Mucosa of gallbladder (tissue), 1 donor: ENCODE data around the gene DAPK2. TPM values are rescaled to one million over a fixed set of nuclear protein-coding genes. Genes with fewer than 3 reads are reported as not detected.
"Not testable (repeated sequence)": the region's sequence is repeated elsewhere in the genome, so short reads cannot be mapped to it uniquely, and the experiment has no call there.

ENCODE experiments used
- DNase-seq: peaks from one replicate; pipeline ENCODE4 v3.0.0-alpha.2; 2020; ENCODE audit warnings: low spot score
- total RNA-seq: library from RNA; stranded (reverse); gene quantifications from one replicate; pipeline ENCODE4 v1.2.1, GENCODE V29; 2021
- donor health status: DM: no; HTN: no; CAD: no.

DAPK2 gene
- total RNA-seq, 1 donor from 2014 or later = 5.6 TPM

DNA sequence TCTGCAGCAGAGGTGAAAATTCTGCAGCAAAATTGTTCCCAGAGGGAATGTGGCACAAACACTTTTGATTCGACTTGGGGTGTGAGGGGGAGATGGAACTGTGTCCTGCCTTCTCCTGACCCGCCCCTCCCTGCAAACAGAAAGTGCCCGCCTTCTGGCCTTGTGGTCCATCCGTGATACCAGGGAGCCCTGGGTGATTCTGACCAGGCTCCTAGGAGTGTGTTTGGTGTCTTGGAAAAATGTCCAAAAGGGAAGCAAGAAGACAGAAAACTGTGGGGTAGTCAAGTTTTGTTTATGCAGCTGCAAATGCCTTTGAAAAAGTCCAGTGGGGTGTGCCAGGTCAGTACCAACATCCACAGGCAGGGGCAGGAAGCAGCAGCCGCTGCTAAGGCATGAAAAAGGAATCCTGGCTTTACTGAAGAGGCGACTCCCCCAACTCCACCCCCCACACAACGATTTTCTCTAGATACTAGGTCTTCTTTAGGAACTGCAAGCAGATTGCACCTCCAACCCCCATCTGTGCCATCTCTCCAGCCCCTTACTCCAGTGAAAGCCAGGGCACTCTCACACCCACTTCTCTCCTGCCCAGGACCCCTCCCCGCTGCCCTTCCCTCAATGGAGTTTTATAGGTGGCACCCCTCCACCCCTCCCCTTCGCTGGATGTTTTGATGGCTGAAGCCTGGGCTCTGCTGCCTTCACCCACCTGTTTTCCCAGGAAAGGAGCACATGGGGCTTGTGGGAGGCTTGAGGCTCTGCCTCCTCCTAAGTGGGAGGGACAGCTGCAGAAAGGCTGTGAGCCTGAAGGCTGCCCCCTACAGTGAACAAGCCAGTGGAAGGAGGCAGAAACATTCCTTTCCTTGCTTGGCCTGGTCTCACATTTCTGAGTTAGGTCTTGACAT, 130.2 kb downstream of the DAPK2 start:
- DNase-seq = no peak

DNA sequence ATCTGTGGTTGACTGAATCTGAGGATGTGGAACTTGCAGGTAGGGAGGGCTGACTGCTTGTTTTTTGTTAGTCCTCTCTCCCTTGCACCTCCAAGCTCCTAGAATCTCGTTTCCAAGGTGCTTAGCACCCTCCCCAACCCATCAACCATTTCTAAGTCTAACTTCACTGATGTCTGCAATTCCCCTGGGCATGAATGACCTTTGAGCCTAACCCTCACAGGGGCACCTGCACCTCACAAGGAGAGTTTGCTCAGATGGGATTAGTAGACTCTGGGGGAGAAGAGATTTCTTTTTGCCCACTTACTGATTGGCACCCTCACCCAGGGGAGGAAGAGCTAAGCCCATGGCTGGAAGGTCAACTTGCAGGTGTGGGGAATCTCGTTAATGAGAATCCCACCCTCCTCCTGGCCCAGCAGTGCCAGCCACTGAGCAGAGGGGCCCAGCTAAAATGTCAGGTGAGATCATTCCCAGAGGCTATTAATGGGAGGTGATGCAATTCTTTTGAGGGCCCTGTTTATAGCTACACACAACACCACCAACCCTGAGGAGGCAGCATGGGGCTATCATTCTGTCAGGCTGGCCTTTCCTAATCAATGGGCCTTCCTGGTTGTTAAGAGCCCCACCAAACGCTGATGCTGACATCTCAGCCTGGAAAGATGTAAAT, 130.9 kb downstream of the DAPK2 start:
- no peak for DNase-seq

DNA sequence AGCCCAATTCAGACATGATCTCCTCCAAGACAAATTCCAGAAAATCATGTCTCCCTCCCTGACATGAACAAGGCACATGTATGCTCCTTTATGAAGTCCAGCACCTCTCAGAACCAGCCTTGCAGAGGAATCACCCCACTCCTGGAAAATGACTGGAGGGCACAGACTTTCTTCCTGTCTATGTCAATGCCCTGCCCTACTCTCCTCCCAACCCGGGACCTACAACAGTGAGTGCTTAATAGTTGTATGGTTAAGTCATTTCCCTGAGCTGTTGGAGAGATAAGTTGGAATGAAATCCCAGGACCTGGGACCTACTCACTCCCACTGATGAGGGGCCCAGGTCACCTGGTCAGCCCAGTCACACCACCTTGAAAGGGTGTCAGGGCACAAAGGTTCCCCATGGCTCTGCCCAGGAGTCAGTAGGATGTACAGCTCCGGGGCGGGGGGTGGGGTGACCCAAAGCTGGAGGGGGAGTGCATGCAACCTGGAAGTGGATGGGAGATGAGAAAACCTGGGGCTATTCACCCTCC, 132.4 kb downstream of the DAPK2 start:
- no peak for DNase-seq

DNA sequence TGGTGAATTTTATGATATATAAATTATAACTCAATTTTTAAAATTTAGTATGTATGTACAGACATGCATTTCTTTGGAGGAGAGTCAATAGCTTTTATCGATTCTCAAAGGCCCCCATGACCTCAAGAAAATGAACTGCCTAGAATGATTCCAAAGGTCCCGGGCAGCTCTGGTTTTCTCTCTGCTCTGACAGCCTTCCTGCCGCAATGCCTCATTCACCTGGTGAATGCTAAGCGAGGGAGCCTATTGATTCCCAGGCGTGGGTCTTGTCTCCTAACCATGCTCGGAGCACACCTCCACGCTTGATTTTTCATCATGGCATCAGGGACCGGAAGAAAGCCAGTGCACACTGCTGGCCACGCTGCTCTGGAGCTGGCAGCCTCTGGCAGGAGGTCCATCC, 132.9 kb downstream of the DAPK2 start:
- no peak for DNase-seq

DNA sequence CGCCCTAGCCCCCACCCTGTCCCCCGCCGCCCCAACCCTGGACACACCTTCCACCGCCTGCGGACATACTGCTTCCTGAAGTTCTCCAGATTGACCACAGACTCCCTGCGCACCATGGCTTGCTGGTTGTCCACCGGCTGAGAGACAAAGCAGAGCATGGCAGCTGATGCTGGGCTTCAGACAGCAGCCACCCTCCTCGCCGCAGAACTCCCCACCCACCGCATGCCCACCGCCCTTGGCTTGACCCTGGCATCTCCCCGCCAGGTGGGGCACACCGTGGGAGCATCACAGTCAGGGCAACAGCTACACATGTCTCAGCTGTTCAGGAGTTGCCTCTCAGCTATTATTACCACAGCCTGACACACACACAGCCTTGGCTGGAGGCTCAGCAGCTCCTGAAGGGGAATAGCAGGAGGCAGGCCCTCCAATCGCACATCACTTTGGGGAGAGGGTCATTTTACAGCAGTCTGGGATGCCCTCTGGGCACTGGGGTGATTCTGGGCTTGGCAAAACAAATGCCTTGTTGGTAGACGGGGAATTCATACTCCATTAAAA, 134.1 kb downstream of the DAPK2 start:
- DNase-seq = no peak

DNA sequence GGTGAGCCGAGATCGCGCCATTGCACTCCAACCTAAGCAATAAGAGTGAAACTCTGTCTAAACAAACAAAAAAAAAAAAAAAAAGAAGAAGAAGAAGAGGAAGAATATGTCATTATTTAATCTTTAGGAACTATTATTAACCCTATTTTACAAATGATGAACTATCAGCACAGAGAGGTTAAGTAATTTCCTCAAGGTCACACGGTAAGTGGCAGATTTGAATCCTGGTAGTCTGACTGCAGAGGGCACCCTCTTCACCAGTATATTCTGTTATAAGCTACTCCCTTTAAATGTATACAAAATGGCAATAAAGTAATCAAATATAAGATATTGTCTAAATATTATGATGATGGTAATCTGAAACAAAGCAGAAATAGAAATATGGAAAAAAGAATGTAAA, 135.1 kb downstream of the DAPK2 start:
- no peak for DNase-seq

DNA sequence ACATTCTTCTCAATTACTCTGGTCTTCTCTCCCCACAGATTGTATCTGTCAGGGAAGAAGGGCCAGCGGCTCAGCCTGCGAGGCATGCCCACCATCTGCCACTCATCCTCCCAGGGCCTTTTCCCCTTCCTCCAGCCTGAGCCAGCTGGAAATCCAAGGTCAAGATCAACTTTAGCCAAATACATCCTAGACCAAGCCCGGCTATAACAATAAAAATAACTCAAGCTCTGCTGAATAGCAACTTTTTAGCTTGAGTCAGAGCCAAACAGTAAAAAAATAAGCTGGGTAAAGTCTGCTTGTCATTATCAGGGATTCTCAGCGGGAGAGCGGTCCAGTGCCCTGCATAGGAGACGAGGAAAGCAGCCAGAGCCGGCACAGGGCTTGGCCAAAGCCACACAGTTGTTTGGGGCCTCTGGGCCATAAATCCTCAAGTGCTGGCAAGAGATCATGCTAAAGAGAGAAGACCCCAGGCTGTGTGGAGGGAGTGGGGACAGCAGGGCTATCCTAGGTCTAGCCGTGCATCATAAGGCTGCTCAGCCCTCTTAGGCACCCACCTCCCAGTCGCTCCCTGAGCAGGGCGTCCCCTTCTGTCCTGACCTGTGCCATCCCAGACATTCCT, 136.4 kb downstream of the DAPK2 start:
- DNase-seq = peak; percentile 62

DNA sequence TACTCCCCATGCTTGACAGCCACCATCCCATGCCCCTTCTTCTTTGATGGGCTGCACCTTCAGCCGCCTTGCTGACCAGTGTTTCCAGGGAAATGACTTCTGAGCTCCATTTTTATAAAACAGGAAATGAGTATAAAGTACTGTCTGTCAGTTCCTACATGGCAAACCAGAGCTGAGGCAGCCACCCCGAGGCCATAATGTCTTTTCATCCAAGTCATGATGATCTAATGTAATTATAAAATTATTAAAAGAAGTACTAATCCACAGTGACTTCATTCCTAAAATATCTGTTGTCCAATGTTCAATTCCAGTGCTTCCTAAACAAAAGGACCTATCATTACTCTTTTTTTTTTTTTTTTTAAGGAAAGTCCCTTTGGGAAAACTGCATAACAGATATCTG, 137.3 kb downstream of the DAPK2 start:
- DNase-seq = no peak

DNA sequence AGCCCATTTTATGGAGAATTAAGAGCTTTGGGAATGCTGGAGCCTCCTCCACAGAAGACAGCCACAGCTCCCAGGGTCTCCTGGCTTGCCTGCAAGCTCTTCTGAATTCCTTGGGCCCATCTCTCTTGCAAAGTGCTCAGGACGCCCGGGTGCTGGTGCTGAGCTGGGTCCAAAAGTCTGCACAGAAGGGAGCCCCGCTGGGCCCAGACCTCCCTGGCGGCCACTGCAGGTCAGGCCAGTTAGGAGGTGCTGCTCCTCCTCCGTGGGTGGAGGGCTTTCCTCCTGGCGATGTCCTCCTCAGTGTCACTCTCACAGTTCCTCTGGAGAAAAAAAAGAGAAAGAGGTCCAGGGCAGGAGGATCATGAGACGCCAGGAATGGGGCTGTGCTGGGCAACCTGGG, 138.0 kb downstream of the DAPK2 start:
- DNase-seq = no peak

DNA sequence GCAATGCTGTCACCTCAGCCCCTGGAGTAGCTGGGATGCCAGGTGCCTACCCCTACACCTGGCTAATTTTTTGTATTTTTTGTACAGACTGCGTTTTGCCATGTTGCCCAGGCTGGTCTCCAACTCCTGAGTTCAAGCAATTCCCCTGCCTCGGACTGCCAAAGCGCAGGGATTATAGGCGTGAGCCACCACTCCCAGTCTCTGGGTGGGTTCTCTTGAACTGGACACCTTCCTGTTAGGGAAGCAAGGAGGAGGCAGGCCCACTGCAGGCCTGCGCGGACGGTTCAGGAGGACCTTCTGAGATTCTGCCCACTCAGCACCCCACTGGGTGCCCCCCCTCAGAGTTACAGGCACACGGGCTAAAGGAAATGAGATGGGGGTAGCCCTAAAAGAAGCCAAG, 138.8 kb downstream of the DAPK2 start:
- no peak for DNase-seq

DNA sequence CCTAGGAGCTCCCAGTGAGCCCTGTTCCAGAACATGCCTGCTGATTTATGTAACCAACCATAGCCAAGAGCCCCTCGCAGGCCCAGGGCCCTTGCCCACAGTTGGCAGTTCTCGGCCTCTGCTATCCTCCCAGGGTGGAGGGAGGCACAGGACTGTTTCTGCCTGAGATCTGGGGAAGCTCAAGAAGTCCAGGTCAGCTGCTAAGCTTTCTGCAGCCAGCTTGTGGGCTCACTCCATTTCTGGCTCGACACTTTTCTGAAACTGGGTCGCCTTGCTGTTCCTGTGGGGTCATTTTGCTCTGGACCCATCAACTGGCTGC, 140.1 kb downstream of the DAPK2 start:
- no peak for DNase-seq

DNA sequence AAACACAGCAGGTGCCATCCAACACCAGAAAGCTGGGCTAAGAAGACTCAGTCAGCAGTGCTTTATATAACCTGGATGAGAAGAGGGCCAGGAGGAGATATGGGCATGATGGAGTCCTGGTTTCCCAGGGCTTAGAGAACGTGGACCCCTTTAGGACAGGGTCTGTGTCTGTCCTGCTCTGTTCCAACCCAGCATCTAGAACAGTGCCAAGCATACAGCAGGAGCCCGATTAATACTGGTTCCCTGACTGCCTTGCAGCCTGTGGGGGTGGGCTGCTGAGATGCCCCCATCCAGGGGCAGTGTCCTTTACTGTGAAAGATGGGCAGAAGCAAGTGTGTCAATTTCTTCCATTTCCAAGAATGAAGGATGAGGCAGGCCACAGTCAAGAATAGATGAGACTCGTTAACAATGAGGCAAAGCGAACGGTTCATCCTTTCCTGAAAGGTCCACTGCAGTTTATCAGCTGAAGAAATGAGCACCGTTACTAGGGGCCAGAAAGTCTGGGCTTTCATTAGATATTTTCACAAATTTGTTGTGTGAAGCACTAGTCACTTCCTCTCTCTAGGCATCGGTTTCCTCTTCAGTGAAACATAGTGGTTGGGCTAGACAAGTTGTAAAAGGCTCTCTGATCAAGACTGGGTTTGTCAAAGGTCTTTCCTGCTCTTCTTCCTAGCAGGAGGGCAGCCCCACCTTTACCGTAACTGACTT, 140.6 kb downstream of the DAPK2 start:
- DNase-seq = no peak

DNA sequence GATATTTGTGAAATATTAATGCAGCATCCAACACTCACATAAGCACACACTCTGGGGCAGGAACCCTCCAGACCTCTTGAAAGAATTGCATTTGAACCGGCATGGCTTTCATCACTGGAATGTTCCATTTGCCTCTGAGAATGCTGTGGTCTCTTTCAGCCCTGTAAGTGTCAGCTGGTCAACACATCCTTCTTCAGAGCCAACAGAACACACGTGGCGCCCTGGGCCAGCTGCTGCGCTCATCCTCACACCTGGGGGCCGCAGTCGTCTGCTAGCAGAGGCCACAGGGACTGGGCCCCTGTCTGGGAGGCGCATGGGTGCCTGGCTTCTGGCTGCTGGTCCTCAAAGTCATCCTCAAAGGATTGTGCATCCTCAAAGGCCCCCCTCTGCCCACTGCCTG, 141.2 kb downstream of the DAPK2 start:
- DNase-seq = no peak

DNA sequence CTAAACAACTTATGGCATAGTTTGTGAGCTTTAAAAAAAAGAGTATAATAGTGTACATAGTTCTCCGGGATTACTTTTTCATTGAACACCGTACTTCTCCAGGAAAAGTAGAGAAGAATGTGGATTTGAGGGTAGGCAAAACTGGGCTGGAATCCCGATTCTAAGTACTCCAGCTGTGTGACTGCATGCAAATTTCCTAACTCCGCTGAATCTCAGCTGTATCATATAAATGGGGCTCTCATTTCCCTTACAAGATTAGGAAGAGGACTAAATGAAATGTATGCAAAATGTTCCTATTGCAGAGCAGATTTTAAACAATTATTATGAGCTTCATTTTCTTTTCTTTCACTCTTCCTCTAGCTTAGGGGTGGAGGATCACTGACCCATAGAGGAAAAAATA, 142.2 kb downstream of the DAPK2 start:
- no peak for DNase-seq

DNA sequence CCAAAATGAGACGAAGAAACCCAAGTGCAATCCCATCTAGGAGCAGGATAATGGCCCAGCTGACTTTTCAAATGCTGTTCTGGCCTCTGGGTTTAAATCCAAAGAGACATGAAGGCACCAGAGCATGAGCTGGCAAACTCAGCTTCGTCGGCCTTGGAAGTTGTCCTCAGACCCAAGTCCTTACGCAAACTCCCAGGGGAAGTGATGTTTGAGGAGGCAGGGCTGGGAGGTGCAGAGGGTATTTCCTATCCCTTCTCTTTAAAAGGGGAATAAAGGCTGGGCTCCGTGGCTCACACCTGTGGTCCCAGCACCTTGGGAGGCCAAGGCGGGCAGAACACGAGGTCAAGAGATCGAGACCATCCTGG, 143.6 kb downstream of the DAPK2 start:
- DNase-seq = no peak

DNA sequence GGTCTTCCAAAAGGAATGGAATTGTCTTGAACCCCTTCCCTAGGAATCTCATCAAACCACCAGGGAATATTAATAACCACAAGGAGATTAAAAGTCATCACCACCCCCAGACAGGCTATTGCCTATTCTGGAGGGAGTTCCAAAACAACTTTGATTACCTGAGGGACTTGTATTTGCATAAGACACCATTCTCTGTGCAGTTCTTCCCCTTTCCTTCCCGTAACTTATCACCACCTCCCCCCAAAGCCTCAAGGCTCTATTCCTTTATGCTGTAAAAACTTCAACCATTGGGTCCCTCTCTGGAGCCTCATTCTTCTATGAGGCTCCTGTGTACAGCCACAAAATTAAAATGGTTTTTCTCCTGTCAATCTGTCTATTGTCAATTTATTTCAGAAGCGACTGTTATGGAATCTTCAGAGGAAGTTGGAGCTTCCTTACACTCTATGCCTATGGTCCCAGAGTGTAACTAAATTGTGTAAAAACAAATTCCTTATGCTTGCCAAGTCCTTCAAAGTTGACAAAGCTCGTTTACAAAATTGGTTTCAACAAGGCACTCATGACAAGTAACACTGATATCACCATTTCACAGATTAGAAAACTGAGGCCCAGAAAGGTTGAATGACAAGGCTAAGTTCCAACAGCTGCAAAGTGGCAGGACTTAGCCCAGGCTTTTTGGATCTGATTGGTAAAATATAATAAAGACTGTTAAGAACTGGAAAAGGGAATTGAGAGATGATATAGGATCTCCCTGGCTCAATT, 144.2 kb downstream of the DAPK2 start:
- no peak for DNase-seq

DNA sequence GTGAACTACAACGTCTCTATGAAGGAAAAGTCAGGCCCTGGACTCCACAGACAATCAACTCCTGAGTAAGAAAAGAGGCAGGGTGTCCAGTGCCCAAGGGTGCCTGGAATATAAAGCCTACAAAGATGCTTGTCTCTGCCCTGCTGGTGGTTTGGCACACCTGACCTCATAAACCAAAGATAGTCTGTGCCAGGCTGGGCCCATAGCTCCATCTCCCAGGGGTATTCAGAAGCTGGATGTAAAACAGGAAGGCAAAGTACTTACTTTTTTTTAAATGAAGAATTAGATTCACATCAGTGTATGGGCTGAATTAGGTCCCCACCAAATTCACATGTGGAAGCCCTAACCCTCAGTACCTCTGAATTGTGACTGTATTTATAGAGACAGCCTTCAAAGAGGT, 146.0 kb downstream of the DAPK2 start:
- no peak for DNase-seq

DNA sequence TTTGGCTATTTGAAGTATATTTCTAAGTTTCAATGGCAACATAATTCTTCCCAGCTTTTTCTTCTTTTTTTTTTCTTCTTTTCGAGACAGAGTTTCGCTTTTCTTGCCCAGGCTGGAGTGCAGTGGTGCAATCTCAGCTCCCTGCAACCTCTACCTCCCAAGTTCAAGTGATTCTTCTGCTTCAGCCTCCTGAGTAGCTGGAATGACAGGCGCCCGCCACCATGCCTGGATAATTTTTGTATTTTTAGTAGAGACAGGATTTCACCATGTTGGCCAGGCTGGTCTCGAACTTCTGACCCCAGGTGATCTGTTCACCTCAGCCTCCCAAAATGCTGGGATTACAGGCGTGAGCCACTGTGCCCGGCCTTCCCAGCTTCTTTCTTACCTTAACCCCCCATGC, 146.7 kb downstream of the DAPK2 start:
- not testable (repeated sequence) for DNase-seq

DNA sequence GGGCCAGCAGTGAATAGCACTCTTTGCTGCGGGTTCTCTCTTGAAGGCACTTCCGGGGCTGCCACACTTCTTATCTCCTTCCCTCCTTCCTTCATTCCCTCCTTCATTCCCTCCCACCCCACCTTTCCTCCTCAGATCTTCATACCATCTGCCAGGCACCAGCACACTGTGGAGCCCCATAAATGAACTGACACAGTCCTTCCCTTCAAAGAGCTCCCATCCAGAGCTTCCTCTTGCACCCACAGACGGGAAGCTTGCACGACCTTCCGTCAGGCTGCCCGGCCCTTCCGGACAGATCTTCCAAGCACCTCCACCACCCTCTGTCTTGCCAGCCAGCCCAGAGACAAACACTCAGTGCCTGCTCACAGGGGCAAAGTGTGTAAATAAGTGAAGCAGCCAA, 147.1 kb downstream of the DAPK2 start:
- no peak for DNase-seq

DNA sequence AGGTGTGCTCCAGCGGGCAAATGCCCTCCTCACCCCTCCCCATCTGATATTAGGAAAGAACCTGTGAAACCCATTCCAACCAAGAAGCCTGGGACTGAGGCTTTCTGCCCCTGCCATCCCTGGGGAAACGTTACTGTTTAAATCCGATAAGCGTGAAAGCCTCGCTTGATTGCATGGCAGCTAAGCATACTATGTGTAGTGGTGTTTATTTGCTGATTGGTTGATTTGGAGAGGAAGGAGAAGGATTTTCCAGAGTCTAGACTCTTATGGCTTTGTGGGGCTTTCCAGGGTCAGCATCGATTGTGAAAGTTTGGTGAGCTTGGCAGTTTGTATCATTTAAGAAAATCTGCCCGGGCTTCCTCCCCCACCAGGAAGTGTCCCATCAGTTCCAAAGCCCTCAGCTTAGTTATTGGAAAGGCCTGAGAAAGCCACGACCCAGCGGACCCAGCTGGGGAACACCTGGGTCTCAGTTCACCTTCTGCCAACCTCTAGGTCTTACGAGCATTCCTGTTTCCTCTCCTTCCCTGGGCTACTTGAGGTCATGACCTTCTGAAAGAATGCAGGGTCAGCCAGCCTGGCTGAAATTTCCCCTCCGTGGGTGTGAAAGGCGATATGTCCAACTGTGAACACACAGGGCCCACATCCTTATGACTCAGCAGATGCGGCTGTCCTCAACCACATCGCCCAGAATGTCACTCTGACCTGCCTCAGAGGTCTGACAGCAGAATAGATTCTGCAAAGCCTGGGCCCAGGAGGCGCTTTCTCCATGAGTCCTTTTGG, 149.8 kb downstream of the DAPK2 start:
- peak; percentile 29 for DNase-seq
